ENCODE results near the gene CSNK1G3. TPM values are rescaled to one million over a fixed set of nuclear protein-coding genes. Genes with fewer than 3 reads are reported as not detected.
A peak's percentile ranks its signal among the peaks of the same experiment; 100 is the strongest.

Gene CSNK1G3
- total RNA-seq, 2 donors from 2014 or later = 61.8 to 65.7 TPM

- Mint-ChIP-seq H3K4me3 (peak overlapping the region; percentile 69), H3K27ac (peak overlapping the region; percentile 99), H3K36me3 (ENCODE audit: low read depth) (peaks cover 5% of the 10 kb centered on the region), H3K4me1 (peaks cover 24% of the 10 kb centered on the region), H3K27me3 (no peaks in the 10 kb centered on the region)
- DNase-seq (peak; percentile 16 to 48 (median 47)), ATAC-seq (peak; percentile 98)
- no peaks in the 10 kb centered on the region for H3K9me3 ChIP-seq (ENCODE audit: control insufficient read depth, low read length, poor library complexity, severe bottlenecking)
Measured at GRCh38 chr5:123549256-123549904, 37.4 kb downstream of the CSNK1G3 start.

GRCh38 chr5:123554601-123555000, 42.6 kb downstream of the CSNK1G3 start:
- Mint-ChIP-seq H3K27me3 (no peaks in the 10 kb centered on the region), H3K27ac (peak overlapping the region; percentile 45), H3K36me3 (ENCODE audit: low read depth) (peaks cover 10% of the 10 kb centered on the region), H3K4me3 (no peak overlapping the region), H3K4me1 (peaks cover 22% of the 10 kb centered on the region)
- DNase-seq = no peak
- no peak for ATAC-seq
- no peaks in the 10 kb centered on the region for H3K9me3 ChIP-seq (ENCODE audit: control insufficient read depth, low read length, poor library complexity, severe bottlenecking)

- Mint-ChIP-seq H3K27me3 (no peaks in the 10 kb centered on the region), H3K36me3 (ENCODE audit: low read depth) (peaks cover 14% of the 10 kb centered on the region), H3K4me1 (peaks cover 29% of the 10 kb centered on the region), H3K4me3 (no peak overlapping the region), H3K27ac (peak overlapping the region; percentile 0)
- DNase-seq (no peak), ATAC-seq (no peak)
- no peaks in the 10 kb centered on the region for H3K9me3 ChIP-seq (ENCODE audit: control insufficient read depth, low read length, poor library complexity, severe bottlenecking)
Measured at GRCh38 chr5:123557907-123558306, 45.9 kb downstream of the CSNK1G3 start.

GRCh38 chr5:123558762-123559433, 46.9 kb downstream of the CSNK1G3 start:
- H3K9me3 ChIP-seq (ENCODE audit: control insufficient read depth, low read length, poor library complexity, severe bottlenecking) = no peaks in the 10 kb centered on the region
- DNase-seq (no peak), ATAC-seq (no peak)
- H3K4me3 Mint-ChIP-seq = no peak overlapping the region
- peaks cover 14% of the 10 kb centered on the region for H3K36me3 Mint-ChIP-seq (ENCODE audit: low read depth)
- peak overlapping the region; percentile 0 for H3K27ac Mint-ChIP-seq
- H3K4me1 Mint-ChIP-seq = peaks cover 29% of the 10 kb centered on the region
- no peaks in the 10 kb centered on the region for H3K27me3 Mint-ChIP-seq

GRCh38 chr5:123559434-123559775, 47.4 kb downstream of the CSNK1G3 start:
- no peak overlapping the region for H3K27ac Mint-ChIP-seq
- no peaks in the 10 kb centered on the region for H3K27me3 Mint-ChIP-seq
- ATAC-seq = no peak
- H3K36me3 Mint-ChIP-seq (ENCODE audit: low read depth) = peaks cover 14% of the 10 kb centered on the region
- no peak for DNase-seq
- H3K4me3 Mint-ChIP-seq = no peak overlapping the region
- peaks cover 29% of the 10 kb centered on the region for H3K4me1 Mint-ChIP-seq
- no peaks in the 10 kb centered on the region for H3K9me3 ChIP-seq (ENCODE audit: control insufficient read depth, low read length, poor library complexity, severe bottlenecking)

- no peak overlapping the region for H3K27ac Mint-ChIP-seq
- no peaks in the 10 kb centered on the region for H3K27me3 Mint-ChIP-seq
- ATAC-seq (no peak), DNase-seq (no peak)
- H3K4me3 Mint-ChIP-seq = no peak overlapping the region
- peaks cover 14% of the 10 kb centered on the region for H3K36me3 Mint-ChIP-seq (ENCODE audit: low read depth)
- H3K9me3 ChIP-seq (ENCODE audit: control insufficient read depth, low read length, poor library complexity, severe bottlenecking) = no peaks in the 10 kb centered on the region
- H3K4me1 Mint-ChIP-seq = peaks cover 26% of the 10 kb centered on the region
Measured at GRCh38 chr5:123561230-123561629, 49.3 kb downstream of the CSNK1G3 start.

GRCh38 chr5:123571927-123572326, 60.0 kb downstream of the CSNK1G3 start:
- no peaks in the 10 kb centered on the region for H3K9me3 ChIP-seq (ENCODE audit: control insufficient read depth, low read length, poor library complexity, severe bottlenecking)
- Mint-ChIP-seq H3K4me1 (peaks cover 20% of the 10 kb centered on the region), H3K4me3 (no peak overlapping the region), H3K27ac (peak overlapping the region; percentile 67), H3K36me3 (ENCODE audit: low read depth) (no peaks in the 10 kb centered on the region), H3K27me3 (no peaks in the 10 kb centered on the region)
- DNase-seq = no peak
- ATAC-seq = no peak

- Mint-ChIP-seq H3K27me3 (no peaks in the 10 kb centered on the region), H3K36me3 (ENCODE audit: low read depth) (no peaks in the 10 kb centered on the region), H3K27ac (no peak overlapping the region), H3K4me1 (no peaks in the 10 kb centered on the region), H3K4me3 (no peak overlapping the region)
- DNase-seq (no peak), ATAC-seq (no peak)
- H3K9me3 ChIP-seq (ENCODE audit: control insufficient read depth, low read length, poor library complexity, severe bottlenecking) = no peaks in the 10 kb centered on the region
Measured at GRCh38 chr5:123578390-123578789, 66.4 kb downstream of the CSNK1G3 start.

GRCh38 chr5:123579410-123579809, 67.4 kb downstream of the CSNK1G3 start:
- Mint-ChIP-seq H3K27ac (no peak overlapping the region), H3K4me1 (no peaks in the 10 kb centered on the region), H3K27me3 (no peaks in the 10 kb centered on the region), H3K36me3 (ENCODE audit: low read depth) (no peaks in the 10 kb centered on the region), H3K4me3 (no peak overlapping the region)
- no peaks in the 10 kb centered on the region for H3K9me3 ChIP-seq (ENCODE audit: control insufficient read depth, low read length, poor library complexity, severe bottlenecking)
- DNase-seq = no peak
- no peak for ATAC-seq

GRCh38 chr5:123582550-123583285, 70.7 kb downstream of the CSNK1G3 start:
- ATAC-seq (no peak), DNase-seq (no peak)
- H3K27me3 Mint-ChIP-seq = no peaks in the 10 kb centered on the region
- no peaks in the 10 kb centered on the region for H3K9me3 ChIP-seq (ENCODE audit: control insufficient read depth, low read length, poor library complexity, severe bottlenecking)
- H3K36me3 Mint-ChIP-seq (ENCODE audit: low read depth) = peaks cover 2% of the 10 kb centered on the region
- H3K27ac Mint-ChIP-seq = no peak overlapping the region
- no peaks in the 10 kb centered on the region for H3K4me1 Mint-ChIP-seq
- H3K4me3 Mint-ChIP-seq = no peak overlapping the region

- no peak for ATAC-seq
- no peaks in the 10 kb centered on the region for H3K27me3 Mint-ChIP-seq
- no peak for DNase-seq
- peak overlapping the region; percentile 9 for H3K27ac Mint-ChIP-seq
- H3K4me1 Mint-ChIP-seq = no peaks in the 10 kb centered on the region
- peaks cover 2% of the 10 kb centered on the region for H3K36me3 Mint-ChIP-seq (ENCODE audit: low read depth)
- no peak overlapping the region for H3K4me3 Mint-ChIP-seq
- no peaks in the 10 kb centered on the region for H3K9me3 ChIP-seq (ENCODE audit: control insufficient read depth, low read length, poor library complexity, severe bottlenecking)
Measured at GRCh38 chr5:123585871-123586270, 73.9 kb downstream of the CSNK1G3 start.

- no peak for DNase-seq
- H3K36me3 Mint-ChIP-seq (ENCODE audit: low read depth) = peaks cover 10% of the 10 kb centered on the region
- H3K27ac Mint-ChIP-seq = peak overlapping the region; percentile 11
Measured at GRCh38 chr5:123594434-123594833, 82.5 kb downstream of the CSNK1G3 start.

GRCh38 chr5:123597018-123597417, 85.0 kb downstream of the CSNK1G3 start:
- Mint-ChIP-seq H3K27me3 (no peaks in the 10 kb centered on the region), H3K36me3 (ENCODE audit: low read depth) (peaks cover 8% of the 10 kb centered on the region), H3K27ac (no peak overlapping the region), H3K4me3 (no peak overlapping the region), H3K4me1 (peaks cover 7% of the 10 kb centered on the region)
- H3K9me3 ChIP-seq (ENCODE audit: control insufficient read depth, low read length, poor library complexity, severe bottlenecking) = no peaks in the 10 kb centered on the region
- DNase-seq = no peak
- ATAC-seq = no peak

More at GRCh38 chr5:123594434-123594833, 82.5 kb downstream of the CSNK1G3 start:
- Mint-ChIP-seq H3K4me1 (peaks cover 7% of the 10 kb centered on the region), H3K27me3 (no peaks in the 10 kb centered on the region), H3K4me3 (no peak overlapping the region)
- no peak for ATAC-seq
- no peaks in the 10 kb centered on the region for H3K9me3 ChIP-seq (ENCODE audit: control insufficient read depth, low read length, poor library complexity, severe bottlenecking)

Data from T-helper 17 cell (primary cell).